Large intestine (tissue), 3 donors: ENCODE results near the gene TWNK. TPM values are rescaled to one million over a fixed set of nuclear protein-coding genes. Genes with fewer than 3 reads are reported as not detected.

ENCODE experiments used
- DNase-seq, 2 donors: peaks; one replicate each; pipeline versions ENCODE4 v3.0.0 to v3.0.0-alpha.2; 2013
- H3K27ac ChIP-seq: one replicate; pipeline ENCODE4 v1.5.1; 2013; ENCODE audit warnings: low read length
- H3K27me3 ChIP-seq: 2 replicates; pipeline ENCODE4 v1.6.1; 2013; ENCODE audit warnings: low read length; ENCODE audit not compliant: control insufficient read depth, insufficient read depth
- H3K36me3 ChIP-seq: 2 replicates; pipeline ENCODE4 v1.6.1; 2013; ENCODE audit warnings: low read length; ENCODE audit not compliant: control insufficient read depth, insufficient read depth
- H3K4me1 ChIP-seq: one replicate; pipeline ENCODE4 v1.6.1; 2013; ENCODE audit warnings: low read length; ENCODE audit not compliant: control insufficient read depth, insufficient read depth
- H3K4me3 ChIP-seq: one replicate; pipeline ENCODE4 v1.5.1; 2013; ENCODE audit warnings: low read length
- H3K9me3 ChIP-seq: one replicate; pipeline ENCODE4 v1.6.1; 2013; ENCODE audit warnings: mild to moderate bottlenecking, low read depth, low read length, moderate library complexity; ENCODE audit not compliant: control insufficient read depth
- WGBS: methylation state at CpG from one replicate; pipeline ENCODE4 v1.1.5; 2013; ENCODE audit warnings: low lambda C conversion rate; ENCODE audit not compliant: insufficient coverage; 5-methylcytosine and 5-hydroxymethylcytosine counted together
- polyA plus RNA-seq: library from polyadenylated mRNA; unstranded; fragments of 120-200 nt; gene quantifications from one replicate; pipeline ENCODE4 v1.2.1, GENCODE V29; 2013

TWNK gene
- polyA plus RNA-seq, 1 donor, result 9.8 TPM

GRCh38 chr10:100983868-100984671 is 3.3 kb upstream of the TWNK start:
- no peak for DNase-seq

GRCh38 chr10:100984672-100985177 is 2.6 kb upstream of the TWNK start:
- DNase-seq, result no peak
- peaks cover 26% of the 10 kb centered on the region for H3K4me1 ChIP-seq
- no peak overlapping the region for H3K4me3 ChIP-seq
- no CpG with 5 or more reads among the region's 2 CpGs for WGBS
- H3K27me3 ChIP-seq, result no peaks in the 10 kb centered on the region
- peak overlapping the region; percentile 9 for H3K27ac ChIP-seq
- H3K9me3 ChIP-seq, result no peaks in the 10 kb centered on the region
- H3K36me3 ChIP-seq, result peaks cover 69% of the 10 kb centered on the region

More at GRCh38 chr10:100983868-100984671, 3.3 kb upstream of the TWNK start:
- no peaks in the 10 kb centered on the region for H3K27me3 ChIP-seq
- H3K4me3 ChIP-seq, result no peak overlapping the region
- no peaks in the 10 kb centered on the region for H3K9me3 ChIP-seq
- H3K4me1 ChIP-seq, result peaks cover 26% of the 10 kb centered on the region
- H3K36me3 ChIP-seq, result peaks cover 68% of the 10 kb centered on the region
- no CpG with 5 or more reads among the region's 13 CpGs for WGBS
- H3K27ac ChIP-seq, result no peak overlapping the region

- H3K4me3 ChIP-seq, result no peak overlapping the region
- WGBS, result no CpG with 5 or more reads among the region's 5 CpGs
- peak overlapping the region; percentile 9 for H3K27ac ChIP-seq
- no peaks in the 10 kb centered on the region for H3K27me3 ChIP-seq
- DNase-seq, result peak; percentile 31 to 60
- H3K4me1 ChIP-seq, result peaks cover 26% of the 10 kb centered on the region
- peaks cover 68% of the 10 kb centered on the region for H3K36me3 ChIP-seq
- H3K9me3 ChIP-seq, result no peaks in the 10 kb centered on the region
Measured at GRCh38 chr10:100985336-100985735, 2.0 kb upstream of the TWNK start.

GRCh38 chr10:100986623-100986951 is 756 bp upstream of the TWNK start:
- WGBS, result no CpG with 5 or more reads among the region's 17 CpGs
- Histone ChIP-seq H3K4me1 (peaks cover 26% of the 10 kb centered on the region), H3K36me3 (peaks cover 66% of the 10 kb centered on the region), H3K4me3 (peak overlapping the region; percentile 97), H3K9me3 (no peaks in the 10 kb centered on the region), H3K27me3 (no peaks in the 10 kb centered on the region), H3K27ac (no peak overlapping the region)
- no peak for DNase-seq

GRCh38 chr10:100987685-100988049 is 324 bp downstream of the TWNK start:
- Histone ChIP-seq H3K4me3 (peak overlapping the region; percentile 97), H3K9me3 (no peaks in the 10 kb centered on the region), H3K36me3 (peaks cover 59% of the 10 kb centered on the region), H3K4me1 (peaks cover 26% of the 10 kb centered on the region), H3K27me3 (no peaks in the 10 kb centered on the region), H3K27ac (no peak overlapping the region)
- 0% methylated on average over 8 of the region's 15 CpGs for WGBS
- no peak for DNase-seq

- DNase-seq, result no peak
- H3K27me3 ChIP-seq, result no peaks in the 10 kb centered on the region
- H3K4me3 ChIP-seq, result peak overlapping the region; percentile 97
- peaks cover 57% of the 10 kb centered on the region for H3K36me3 ChIP-seq
- WGBS, result no CpG with 5 or more reads among the region's 10 CpGs
- H3K9me3 ChIP-seq, result no peaks in the 10 kb centered on the region
- H3K27ac ChIP-seq, result no peak overlapping the region
- peaks cover 26% of the 10 kb centered on the region for H3K4me1 ChIP-seq
Measured at GRCh38 chr10:100988166-100988565, 823 bp downstream of the TWNK start.

GRCh38 chr10:100989088-100989487 is 1.7 kb downstream of the TWNK start:
- no peak for DNase-seq
- Histone ChIP-seq H3K9me3 (no peaks in the 10 kb centered on the region), H3K36me3 (peaks cover 57% of the 10 kb centered on the region), H3K27me3 (no peaks in the 10 kb centered on the region), H3K4me3 (no peak overlapping the region), H3K4me1 (peaks cover 26% of the 10 kb centered on the region), H3K27ac (no peak overlapping the region)
- WGBS, result no CpG with 5 or more reads among the region's 21 CpGs

- Histone ChIP-seq H3K9me3 (peaks cover 3% of the 10 kb centered on the region), H3K4me3 (no peak overlapping the region), H3K4me1 (peaks cover 16% of the 10 kb centered on the region), H3K27ac (no peak overlapping the region), H3K36me3 (peaks cover 35% of the 10 kb centered on the region), H3K27me3 (no peaks in the 10 kb centered on the region)
- WGBS, result 11% methylated on average over 3 of the region's 10 CpGs
- DNase-seq, result no peak
Measured at GRCh38 chr10:100993986-100994708, 6.8 kb downstream of the TWNK start.

GRCh38 chr10:100995181-100995580 is 7.8 kb downstream of the TWNK start:
- Histone ChIP-seq H3K27ac (no peak overlapping the region), H3K27me3 (no peaks in the 10 kb centered on the region), H3K9me3 (peaks cover 3% of the 10 kb centered on the region), H3K4me1 (peaks cover 16% of the 10 kb centered on the region), H3K4me3 (no peak overlapping the region), H3K36me3 (peaks cover 26% of the 10 kb centered on the region)
- WGBS, result no CpG with 5 or more reads among the region's 6 CpGs
- DNase-seq, result no peak

GRCh38 chr10:100996678-100997359 is 9.5 kb downstream of the TWNK start:
- Histone ChIP-seq H3K9me3 (peaks cover 3% of the 10 kb centered on the region), H3K27me3 (no peaks in the 10 kb centered on the region), H3K27ac (peak overlapping the region; percentile 78), H3K4me1 (peaks cover 29% of the 10 kb centered on the region), H3K36me3 (peaks cover 13% of the 10 kb centered on the region), H3K4me3 (peak overlapping the region; percentile 91)
- no peak for DNase-seq
- no CpG with 5 or more reads among the region's 46 CpGs for WGBS
